Measurements from ENCODE around the gene SIX1. TPM values are rescaled to one million over a fixed set of nuclear protein-coding genes. Genes with fewer than 3 reads are reported as not detected.

Gene SIX1
- total and polyA plus RNA-seq, 2 of the 13 experiments (the other 11 are each of a cell fraction or from before 2014, with no cell fraction given), result 1.7 to 6.5 TPM

GRCh38 chr14:60648934-60649874 lies at the start of gene SIX1 (continued):
- TF ChIP-seq ZFP91 (CRISPR knock-in tag; IDR thresholded peaks at IDR 0.05; ENCODE audit: borderline replicate concordance) (peak; percentile 90), NR2F1 (CRISPR knock-in tag; IDR thresholded peaks at IDR 0.05) (no peak), DDIT3 (CRISPR knock-in tag; IDR thresholded peaks at IDR 0.05) (no peak), THAP8 (CRISPR knock-in tag; IDR thresholded peaks at IDR 0.05; ENCODE audit: borderline replicate concordance) (0 out of 2 replicates have a peak, but pooled peaks have one; percentile 28), ZNF414 (CRISPR knock-in tag; IDR thresholded peaks at IDR 0.05) (0 out of 2 replicates have a peak, but pooled peaks have one; percentile 31), KMT2A (CRISPR knock-in tag; IDR thresholded peaks at IDR 0.05) (peak; percentile 84), ARID2 (CRISPR knock-in tag; IDR thresholded peaks at IDR 0.05; ENCODE audit: borderline replicate concordance) (peak; percentile 95), ELF3 (CRISPR knock-in tag; IDR thresholded peaks at IDR 0.05) (0 out of 2 replicates have a peak, but pooled peaks have one; percentile 7), ZNF382 (CRISPR knock-in tag; IDR thresholded peaks at IDR 0.05; ENCODE audit: borderline replicate concordance) (no peak), RAD21 (CRISPR knock-in tag; IDR thresholded peaks at IDR 0.05) (0 out of 2 replicates have a peak, but pooled peaks have one; percentile 9), ZNF317 (CRISPR knock-in tag; IDR thresholded peaks at IDR 0.05) (0 out of 2 replicates have a peak, but pooled peaks have one; percentile 25), NFYC (CRISPR knock-in tag; IDR thresholded peaks at IDR 0.05) (peak; percentile 87), ZNF607 (CRISPR knock-in tag; IDR thresholded peaks at IDR 0.05; ENCODE audit: borderline replicate concordance) (no peak), AHR (CRISPR knock-in tag; IDR thresholded peaks at IDR 0.05) (0 out of 2 replicates have a peak, but pooled peaks have one; percentile 10), TBP (CRISPR knock-in tag; IDR thresholded peaks at IDR 0.05) (0 out of 2 replicates have a peak, but pooled peaks have one; percentile 63), SAP130 (CRISPR knock-in tag; IDR thresholded peaks at IDR 0.05; ENCODE audit: low read depth) (peak; percentile 71), ZNF431 (CRISPR knock-in tag; IDR thresholded peaks at IDR 0.05; ENCODE audit: borderline replicate concordance, low read depth) (0 out of 2 replicates have a peak, but pooled peaks have one; percentile 59), JUN (CRISPR knock-in tag; IDR thresholded peaks at IDR 0.05) (peak; percentile 17; the same call in 1 of the 2 replicates)
- TF ChIP-seq, protein P1, sequence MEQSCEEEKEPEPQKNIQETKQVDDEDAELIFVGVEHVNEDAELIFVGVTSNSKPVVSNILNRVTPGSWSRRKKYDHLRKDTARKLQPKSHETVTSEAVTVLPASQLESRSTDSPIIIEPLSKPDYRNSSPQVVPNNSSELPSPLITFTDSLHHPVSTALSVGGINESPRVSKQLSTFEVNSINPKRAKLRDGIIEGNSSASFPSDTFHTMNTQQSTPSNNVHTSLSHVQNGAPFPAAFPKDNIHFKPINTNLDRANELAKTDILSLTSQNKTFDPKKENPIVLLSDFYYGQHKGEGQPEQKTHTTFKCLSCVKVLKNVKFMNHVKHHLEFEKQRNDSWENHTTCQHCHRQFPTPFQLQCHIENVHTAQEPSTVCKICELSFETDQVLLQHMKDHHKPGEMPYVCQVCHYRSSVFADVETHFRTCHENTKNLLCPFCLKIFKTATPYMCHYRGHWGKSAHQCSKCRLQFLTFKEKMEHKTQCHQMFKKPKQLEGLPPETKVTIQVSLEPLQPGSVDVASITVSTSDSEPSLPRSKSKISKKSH (CRISPR knock-in tag; IDR thresholded peaks at IDR 0.05; ENCODE audit: borderline replicate concordance), result no peak; the same call in 1 of the 2 replicates
- TF ChIP-seq, protein P2, sequence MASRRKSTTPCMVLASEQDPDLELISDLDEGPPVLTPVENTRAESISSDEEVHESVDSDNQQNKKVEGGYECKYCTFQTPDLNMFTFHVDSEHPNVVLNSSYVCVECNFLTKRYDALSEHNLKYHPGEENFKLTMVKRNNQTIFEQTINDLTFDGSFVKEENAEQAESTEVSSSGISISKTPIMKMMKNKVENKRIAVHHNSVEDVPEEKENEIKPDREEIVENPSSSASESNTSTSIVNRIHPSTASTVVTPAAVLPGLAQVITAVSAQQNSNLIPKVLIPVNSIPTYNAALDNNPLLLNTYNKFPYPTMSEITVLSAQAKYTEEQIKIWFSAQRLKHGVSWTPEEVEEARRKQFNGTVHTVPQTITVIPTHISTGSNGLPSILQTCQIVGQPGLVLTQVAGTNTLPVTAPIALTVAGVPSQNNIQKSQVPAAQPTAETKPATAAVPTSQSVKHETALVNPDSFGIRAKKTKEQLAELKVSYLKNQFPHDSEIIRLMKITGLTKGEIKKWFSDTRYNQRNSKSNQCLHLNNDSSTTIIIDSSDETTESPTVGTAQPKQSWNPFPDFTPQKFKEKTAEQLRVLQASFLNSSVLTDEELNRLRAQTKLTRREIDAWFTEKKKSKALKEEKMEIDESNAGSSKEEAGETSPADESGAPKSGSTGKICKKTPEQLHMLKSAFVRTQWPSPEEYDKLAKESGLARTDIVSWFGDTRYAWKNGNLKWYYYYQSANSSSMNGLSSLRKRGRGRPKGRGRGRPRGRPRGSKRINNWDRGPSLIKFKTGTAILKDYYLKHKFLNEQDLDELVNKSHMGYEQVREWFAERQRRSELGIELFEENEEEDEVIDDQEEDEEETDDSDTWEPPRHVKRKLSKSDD (CRISPR knock-in tag; IDR thresholded peaks at IDR 0.05; ENCODE audit: low read depth), result peak; percentile 10; the same call in 1 of the 2 replicates
